NCI-H2227 (cell line): ENCODE data around the gene ANKRD55.
"Not testable (repeated sequence)": the region's sequence is repeated elsewhere in the genome, so short reads cannot be mapped to it uniquely, and the experiment has no call there.

Experiments
- DNase-seq: peaks from one replicate; lab custom pipeline; 2025; ENCODE audit not compliant: unreplicated experiment; lab: John Stamatoyannopoulos, UW

The ANKRD55 gene

GRCh38 chr5:56211298-56211865, 21.7 kb downstream of the ANKRD55 start:
- no peak for DNase-seq

GRCh38 chr5:56208681-56209080, 24.4 kb downstream of the ANKRD55 start:
- DNase-seq, result no peak

- no peak for DNase-seq
Observed at GRCh38 chr5:56207537-56207936, 25.6 kb downstream of the ANKRD55 start.

- DNase-seq, result no peak
Observed at GRCh38 chr5:56206126-56206910, 26.8 kb downstream of the ANKRD55 start.

GRCh38 chr5:56203936-56204335, 29.2 kb downstream of the ANKRD55 start:
- not testable (repeated sequence) for DNase-seq

GRCh38 chr5:56202483-56202882, 30.6 kb downstream of the ANKRD55 start:
- no peak for DNase-seq

- not testable (repeated sequence) for DNase-seq
Observed at GRCh38 chr5:56201762-56202261, 31.3 kb downstream of the ANKRD55 start.

GRCh38 chr5:56200971-56201666, 32.0 kb downstream of the ANKRD55 start:
- DNase-seq, result peak; percentile 15

- no peak for DNase-seq
Observed at GRCh38 chr5:56195016-56195415, 38.1 kb downstream of the ANKRD55 start.

- DNase-seq, result no peak
Observed at GRCh38 chr5:56192246-56192645, 40.9 kb downstream of the ANKRD55 start.

GRCh38 chr5:56191656-56192055, 41.5 kb downstream of the ANKRD55 start:
- no peak for DNase-seq

GRCh38 chr5:56190497-56190896, 42.6 kb downstream of the ANKRD55 start:
- no peak for DNase-seq

GRCh38 chr5:56185768-56186311, 47.3 kb downstream of the ANKRD55 start:
- no peak for DNase-seq

- no peak for DNase-seq
Observed at GRCh38 chr5:56183506-56183905, 49.6 kb downstream of the ANKRD55 start.

GRCh38 chr5:56179442-56179841, 53.7 kb downstream of the ANKRD55 start:
- DNase-seq, result no peak

GRCh38 chr5:56178823-56179222, 54.3 kb downstream of the ANKRD55 start:
- DNase-seq, result no peak

GRCh38 chr5:56176871-56177533, 56.1 kb downstream of the ANKRD55 start:
- DNase-seq, result no peak

- no peak for DNase-seq
Observed at GRCh38 chr5:56176155-56176798, 56.9 kb downstream of the ANKRD55 start.

GRCh38 chr5:56175488-56175887, 57.6 kb downstream of the ANKRD55 start:
- DNase-seq, result no peak

- no peak for DNase-seq
Observed at GRCh38 chr5:56175021-56175420, 58.1 kb downstream of the ANKRD55 start.

GRCh38 chr5:56172241-56172640, 60.9 kb downstream of the ANKRD55 start:
- DNase-seq, result no peak
